HG03571 (cell line): ENCODE data around the gene ANO2.
"Not testable (repeated sequence)": the region's sequence is repeated elsewhere in the genome, so short reads cannot be mapped to it uniquely, and the experiment has no call there.

Experiments
- ATAC-seq: cut with Tn5 transposase; IDR thresholded peaks from one replicate; pipeline ENCODE4 v1.9.1; 2021; ENCODE audit not compliant: unreplicated experiment

The ANO2 gene

GRCh38 chr12:5561057-5561456 is 384.0 kb downstream of the ANO2 start:
- ATAC-seq = no peak

GRCh38 chr12:5560265-5560664 is 384.8 kb downstream of the ANO2 start:
- no peak for ATAC-seq

- no peak for ATAC-seq
Measured at GRCh38 chr12:5557906-5558305, 387.2 kb downstream of the ANO2 start.

GRCh38 chr12:5556946-5557673 is 387.9 kb downstream of the ANO2 start:
- ATAC-seq = no peak

GRCh38 chr12:5556033-5556614 is 388.9 kb downstream of the ANO2 start:
- ATAC-seq = no peak

GRCh38 chr12:5554711-5555110 is 390.3 kb downstream of the ANO2 start:
- no peak for ATAC-seq

GRCh38 chr12:5549011-5549410 is 396.0 kb downstream of the ANO2 start:
- ATAC-seq = no peak

GRCh38 chr12:5548152-5548943 is 396.7 kb downstream of the ANO2 start:
- no peak for ATAC-seq

GRCh38 chr12:5546616-5547015 is 398.4 kb downstream of the ANO2 start:
- no peak for ATAC-seq

GRCh38 chr12:5537771-5538170 is 407.3 kb downstream of the ANO2 start:
- no peak for ATAC-seq

GRCh38 chr12:5537026-5537615 is 407.9 kb downstream of the ANO2 start:
- not testable (repeated sequence) for ATAC-seq

- ATAC-seq = no peak
Measured at GRCh38 chr12:5535541-5535940, 409.5 kb downstream of the ANO2 start.

- ATAC-seq = no peak
Measured at GRCh38 chr12:5534426-5535199, 410.4 kb downstream of the ANO2 start.

- ATAC-seq = no peak
Measured at GRCh38 chr12:5533368-5533767, 411.7 kb downstream of the ANO2 start.

- ATAC-seq = no peak
Measured at GRCh38 chr12:5525783-5526367, 419.2 kb downstream of the ANO2 start.

- no peak for ATAC-seq
Measured at GRCh38 chr12:5524769-5525436, 420.2 kb downstream of the ANO2 start.

GRCh38 chr12:5524116-5524768 is 420.8 kb downstream of the ANO2 start:
- ATAC-seq = no peak

- no peak for ATAC-seq
Measured at GRCh38 chr12:5523396-5524115, 421.5 kb downstream of the ANO2 start.
